GM12872 (cell line): ENCODE results near the gene ZBTB7C.

ENCODE experiments used
- TF ChIP-seq, protein P1 (sequence below): IDR thresholded peaks from 3 replicates; pipeline ENCODE4 v1.5.1; 2011; ENCODE audit warnings: low read depth, mild to moderate bottlenecking, low read length, moderate library complexity; ENCODE audit not compliant: insufficient read depth

The ZBTB7C gene

DNA sequence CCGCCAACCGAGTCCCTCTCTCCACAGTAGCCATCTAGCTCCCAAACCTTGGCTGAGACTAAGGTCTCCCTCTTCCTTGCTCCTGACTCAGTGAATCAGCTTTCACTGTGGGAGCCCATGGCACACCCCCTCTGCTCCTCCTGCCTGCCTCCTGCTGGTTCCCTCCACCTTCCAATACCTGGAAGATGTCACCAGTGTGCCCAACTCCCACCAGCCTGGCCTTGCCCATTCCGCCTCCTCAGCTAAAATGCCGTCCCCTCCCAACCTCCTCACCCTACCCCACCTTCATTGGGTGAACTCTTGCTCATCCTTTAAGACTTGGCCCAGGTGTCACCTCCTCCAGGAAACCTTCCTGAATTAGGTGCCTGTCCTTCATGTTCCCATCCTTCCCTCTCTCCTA, 348.8 kb downstream of the ZBTB7C start:
- TF ChIP-seq, protein P1, sequence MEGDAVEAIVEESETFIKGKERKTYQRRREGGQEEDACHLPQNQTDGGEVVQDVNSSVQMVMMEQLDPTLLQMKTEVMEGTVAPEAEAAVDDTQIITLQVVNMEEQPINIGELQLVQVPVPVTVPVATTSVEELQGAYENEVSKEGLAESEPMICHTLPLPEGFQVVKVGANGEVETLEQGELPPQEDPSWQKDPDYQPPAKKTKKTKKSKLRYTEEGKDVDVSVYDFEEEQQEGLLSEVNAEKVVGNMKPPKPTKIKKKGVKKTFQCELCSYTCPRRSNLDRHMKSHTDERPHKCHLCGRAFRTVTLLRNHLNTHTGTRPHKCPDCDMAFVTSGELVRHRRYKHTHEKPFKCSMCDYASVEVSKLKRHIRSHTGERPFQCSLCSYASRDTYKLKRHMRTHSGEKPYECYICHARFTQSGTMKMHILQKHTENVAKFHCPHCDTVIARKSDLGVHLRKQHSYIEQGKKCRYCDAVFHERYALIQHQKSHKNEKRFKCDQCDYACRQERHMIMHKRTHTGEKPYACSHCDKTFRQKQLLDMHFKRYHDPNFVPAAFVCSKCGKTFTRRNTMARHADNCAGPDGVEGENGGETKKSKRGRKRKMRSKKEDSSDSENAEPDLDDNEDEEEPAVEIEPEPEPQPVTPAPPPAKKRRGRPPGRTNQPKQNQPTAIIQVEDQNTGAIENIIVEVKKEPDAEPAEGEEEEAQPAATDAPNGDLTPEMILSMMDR = no peak

DNA sequence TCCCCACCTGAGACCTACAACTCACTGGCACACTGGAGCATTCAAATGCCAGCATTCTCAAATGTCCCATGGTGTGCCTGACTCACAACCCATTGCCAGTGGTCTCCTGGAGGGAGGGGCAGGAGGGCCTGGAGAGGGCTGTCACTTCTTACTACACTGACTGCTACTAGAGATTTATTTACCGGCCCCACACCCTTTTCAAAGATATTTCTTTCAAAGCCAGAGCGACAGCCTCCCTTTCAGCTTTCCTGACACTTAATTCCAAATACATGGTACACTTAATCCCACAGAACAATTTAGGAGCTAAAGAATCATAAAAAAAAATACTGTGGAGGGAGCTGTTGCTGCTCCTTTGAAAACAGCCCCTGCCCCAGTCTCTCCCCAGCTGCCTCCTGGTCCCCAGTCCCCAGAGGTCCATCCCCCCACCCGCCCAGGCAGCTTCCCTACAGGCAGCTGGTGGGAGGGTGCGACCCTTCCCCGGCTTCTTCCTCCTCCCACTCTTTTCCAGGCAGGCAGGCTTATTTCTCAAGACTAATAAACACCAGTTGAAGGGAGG, 349.6 kb downstream of the ZBTB7C start:
- TF ChIP-seq, protein P1 = no peak

DNA sequence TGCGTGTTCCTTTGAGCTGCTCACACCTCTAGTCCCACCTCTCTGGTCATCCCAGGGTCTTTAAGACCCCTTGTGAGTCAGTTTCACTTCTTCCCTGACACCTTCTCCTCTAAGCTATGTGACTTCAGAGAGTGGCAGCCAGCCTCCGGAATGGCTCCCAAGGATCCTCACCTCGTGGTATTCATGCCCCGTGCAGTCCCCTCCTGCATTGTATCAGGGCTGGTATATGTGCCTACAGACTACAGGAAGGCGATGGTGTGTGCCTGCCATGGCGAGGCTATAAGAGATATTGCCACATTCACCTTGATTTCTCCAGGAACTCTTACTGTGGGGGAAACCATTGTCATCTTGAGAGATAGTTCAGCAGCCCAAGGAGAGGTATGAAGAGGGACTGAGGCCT, 350.7 kb downstream of the ZBTB7C start:
- TF ChIP-seq, protein P1 = no peak

DNA sequence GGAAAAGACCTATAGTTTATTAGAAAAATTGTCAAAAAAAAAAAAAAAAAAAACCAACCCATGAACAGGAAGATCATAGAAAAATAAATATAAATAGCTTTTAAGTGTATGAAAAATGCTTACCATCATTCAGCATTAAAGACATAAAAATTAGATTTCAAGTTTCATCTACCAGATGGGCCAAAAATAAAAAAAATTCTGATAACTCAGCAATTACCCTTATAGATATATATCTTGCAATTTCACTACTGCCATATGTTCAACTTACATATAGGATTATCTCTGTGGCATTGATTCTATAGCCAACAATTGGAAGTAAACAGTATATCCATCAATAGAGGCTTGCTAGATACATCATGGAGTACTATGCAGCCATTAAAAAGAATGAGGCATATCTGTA, 352.2 kb downstream of the ZBTB7C start:
- TF ChIP-seq, protein P1 = no peak

DNA sequence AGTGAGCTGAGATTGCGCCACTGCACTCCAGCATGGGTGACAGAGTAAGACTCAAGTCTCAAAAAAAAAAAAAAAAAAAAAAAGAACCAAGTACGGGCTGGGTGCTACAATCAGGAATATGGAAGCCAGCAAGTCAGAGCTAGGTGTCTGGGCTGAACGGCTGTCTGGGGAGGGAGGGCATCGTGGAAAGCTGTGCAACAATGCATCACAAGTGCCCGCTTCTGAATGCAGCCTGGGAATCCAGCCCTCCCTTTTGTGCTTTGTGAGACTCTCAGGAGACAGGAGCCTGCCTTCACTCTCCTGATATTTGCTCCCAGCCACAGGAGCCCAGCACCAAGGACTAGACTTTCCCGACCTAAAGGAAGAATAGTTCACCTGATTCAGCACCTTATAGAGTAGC, 353.8 kb downstream of the ZBTB7C start:
- TF ChIP-seq, protein P1 = no peak

DNA sequence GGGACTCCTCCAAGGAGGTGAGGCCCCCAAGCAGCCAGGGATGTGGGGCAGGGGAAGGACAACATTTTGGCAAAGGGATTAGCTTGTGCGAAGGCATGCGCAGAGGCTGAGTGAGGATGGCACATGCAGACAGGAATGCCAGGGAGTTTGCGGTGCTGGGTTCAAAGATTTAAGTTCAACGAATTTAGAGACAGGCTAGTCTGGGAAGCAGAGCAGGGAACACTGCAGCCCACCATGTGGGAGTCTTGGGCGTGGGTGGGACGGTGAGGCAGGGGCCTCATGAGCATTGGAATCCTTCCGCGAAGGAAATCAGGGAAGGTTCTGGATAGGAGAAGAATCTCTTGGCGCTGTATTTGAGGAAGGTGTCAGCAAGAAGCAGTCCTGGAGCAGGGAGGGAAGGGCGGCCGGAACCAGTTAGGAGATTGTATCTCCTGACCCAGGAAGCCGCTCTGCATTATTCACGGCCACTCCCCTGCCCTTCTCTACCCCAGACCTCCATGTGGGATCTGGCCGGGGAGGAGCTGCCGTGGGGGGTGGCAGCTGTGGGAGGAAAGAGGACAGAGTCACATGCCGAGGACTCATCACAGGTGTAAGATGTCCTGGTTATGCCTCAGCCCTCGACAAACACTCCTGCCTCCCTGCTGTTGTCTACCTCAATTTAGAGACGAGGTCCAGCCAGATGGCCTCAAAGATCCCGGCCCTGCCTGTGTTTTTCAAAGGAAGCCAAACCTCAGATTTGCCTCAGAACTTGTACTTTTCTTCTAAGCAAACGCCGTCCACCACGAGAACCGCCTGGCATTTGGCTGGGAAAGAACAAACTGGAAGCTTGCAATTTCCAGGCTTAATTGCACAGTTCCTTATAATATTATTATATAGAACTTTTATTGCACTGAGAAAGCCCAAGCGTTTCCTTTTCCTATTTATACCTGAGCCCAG, 355.0 kb downstream of the ZBTB7C start:
- TF ChIP-seq, protein P1 = no peak

DNA sequence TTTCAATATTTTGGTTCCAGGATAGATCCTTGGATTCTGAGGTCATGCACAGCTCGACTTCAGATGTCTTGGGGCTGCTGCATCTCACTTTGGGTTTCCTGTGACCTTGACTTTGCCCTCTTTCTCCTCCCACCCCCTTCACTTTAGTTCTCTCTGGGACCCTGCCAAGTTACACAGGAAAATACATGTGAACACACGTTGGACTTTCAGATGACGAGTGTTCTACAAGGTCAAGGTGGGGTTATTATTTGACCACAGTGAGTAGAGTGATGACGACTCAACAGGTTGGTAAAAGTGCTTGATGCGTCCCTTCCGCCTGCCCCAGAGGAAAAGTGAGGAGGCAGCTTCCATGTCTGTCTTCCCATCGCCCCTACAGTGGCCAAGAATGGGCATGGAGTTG, 356.3 kb downstream of the ZBTB7C start:
- TF ChIP-seq, protein P1 = no peak
